Measurements from ENCODE around the gene THSD4. TPM values are rescaled to one million over a fixed set of nuclear protein-coding genes. Genes with fewer than 3 reads are reported as not detected.

Gene THSD4
- total RNA-seq, 3 donors from 2014 or later: 18.3 to 46.2 (median 27.1) TPM

- no peaks in the 10 kb centered on the region for H3K9me3 ChIP-seq
- intact Hi-C loops (cut with DNase I, micrococcal nuclease): no loop called here
- peaks cover 12% of the 10 kb centered on the region for H3K4me1 ChIP-seq (ENCODE audit: low read depth)
- TF ChIP-seq, protein P1, sequence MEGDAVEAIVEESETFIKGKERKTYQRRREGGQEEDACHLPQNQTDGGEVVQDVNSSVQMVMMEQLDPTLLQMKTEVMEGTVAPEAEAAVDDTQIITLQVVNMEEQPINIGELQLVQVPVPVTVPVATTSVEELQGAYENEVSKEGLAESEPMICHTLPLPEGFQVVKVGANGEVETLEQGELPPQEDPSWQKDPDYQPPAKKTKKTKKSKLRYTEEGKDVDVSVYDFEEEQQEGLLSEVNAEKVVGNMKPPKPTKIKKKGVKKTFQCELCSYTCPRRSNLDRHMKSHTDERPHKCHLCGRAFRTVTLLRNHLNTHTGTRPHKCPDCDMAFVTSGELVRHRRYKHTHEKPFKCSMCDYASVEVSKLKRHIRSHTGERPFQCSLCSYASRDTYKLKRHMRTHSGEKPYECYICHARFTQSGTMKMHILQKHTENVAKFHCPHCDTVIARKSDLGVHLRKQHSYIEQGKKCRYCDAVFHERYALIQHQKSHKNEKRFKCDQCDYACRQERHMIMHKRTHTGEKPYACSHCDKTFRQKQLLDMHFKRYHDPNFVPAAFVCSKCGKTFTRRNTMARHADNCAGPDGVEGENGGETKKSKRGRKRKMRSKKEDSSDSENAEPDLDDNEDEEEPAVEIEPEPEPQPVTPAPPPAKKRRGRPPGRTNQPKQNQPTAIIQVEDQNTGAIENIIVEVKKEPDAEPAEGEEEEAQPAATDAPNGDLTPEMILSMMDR (IDR thresholded peaks at IDR 0.05): no peak
- no peaks in the 10 kb centered on the region for H3K36me3 ChIP-seq (ENCODE audit: low read depth)
- peak in 1 of 3 donors; percentile 15 for DNase-seq
- no peak overlapping the region for H3K4me3 ChIP-seq
- peak; percentile 75 for ATAC-seq
Measured at GRCh38 chr15:71679793-71680353, 564.6 kb downstream of the THSD4 start.

DNA sequence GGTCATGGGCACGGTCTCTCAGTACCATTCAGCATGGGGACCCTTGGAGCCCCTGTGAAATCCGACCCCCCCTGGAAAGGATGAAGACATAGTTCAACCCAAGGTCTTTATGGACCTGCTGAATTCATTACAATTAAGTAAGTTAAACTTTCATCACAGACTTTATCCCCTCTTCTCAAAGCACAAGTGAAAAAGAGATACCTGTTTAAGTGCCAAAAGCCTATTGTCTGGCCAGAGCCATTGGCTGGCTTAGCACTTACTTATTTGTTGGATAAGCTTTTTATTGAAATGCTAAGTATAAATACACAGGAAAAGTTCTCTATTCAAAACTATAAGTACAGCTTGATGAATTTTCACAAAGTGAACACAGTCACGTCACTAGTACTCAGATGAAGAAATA, 566.7 kb downstream of the THSD4 start:
- ATAC-seq: no peak

DNA sequence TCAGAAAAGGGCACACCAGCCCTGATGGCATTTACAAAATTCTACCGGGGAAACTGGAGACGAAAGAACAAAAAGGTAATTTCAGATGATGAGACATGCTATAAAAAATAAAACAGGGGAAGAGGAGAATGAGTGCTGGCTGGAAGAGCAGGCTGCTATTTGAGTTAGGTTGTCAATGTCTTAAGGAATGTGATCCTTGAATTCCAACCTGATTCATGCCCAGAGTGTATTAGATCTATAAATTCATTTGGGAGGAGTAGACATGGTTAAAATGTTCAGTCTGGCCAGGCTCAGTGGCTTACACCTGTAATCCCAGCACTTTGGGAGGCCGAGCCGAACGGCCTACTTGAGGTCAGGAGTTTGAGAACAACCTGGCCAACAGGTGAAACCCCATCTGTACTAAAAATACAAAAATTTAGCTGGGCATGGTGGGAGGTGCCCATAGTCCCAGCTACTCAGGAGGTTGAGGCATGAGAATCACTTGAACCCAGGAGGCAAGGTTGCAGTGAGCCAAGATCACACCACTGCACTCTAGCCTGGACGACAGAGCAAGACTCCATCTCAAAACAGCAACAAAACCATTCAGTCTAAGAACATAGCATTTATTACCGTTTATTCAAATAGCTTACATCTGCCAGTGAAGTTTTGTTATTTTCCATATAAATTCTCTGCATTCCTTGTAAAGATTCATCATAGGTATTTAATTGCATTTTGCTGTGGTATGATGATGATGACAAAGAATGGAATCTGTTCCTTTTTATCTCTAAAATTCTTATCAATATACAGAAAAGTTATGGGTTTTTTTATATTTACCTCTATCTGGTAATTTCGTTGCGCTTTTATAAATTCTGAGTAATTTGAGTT, 568.4 kb downstream of the THSD4 start:
- ATAC-seq: no peak
- peaks cover 9% of the 10 kb centered on the region for H3K4me1 ChIP-seq (ENCODE audit: low read depth)
- H3K36me3 ChIP-seq (ENCODE audit: low read depth): no peaks in the 10 kb centered on the region
- H3K9me3 ChIP-seq: no peaks in the 10 kb centered on the region
- DNase-seq: no peak
- H3K4me3 ChIP-seq: no peak overlapping the region
- TF ChIP-seq, protein P1 (IDR thresholded peaks at IDR 0.05): no peak
- intact Hi-C loops (cut with DNase I, micrococcal nuclease): no loop called here

More for the DNA sequence above, 566.7 kb downstream of the THSD4 start:
- TF ChIP-seq, protein P1 (IDR thresholded peaks at IDR 0.05): no peak
- no peaks in the 10 kb centered on the region for H3K9me3 ChIP-seq
- DNase-seq: no peak
- H3K36me3 ChIP-seq (ENCODE audit: low read depth): no peaks in the 10 kb centered on the region
- intact Hi-C loops (cut with DNase I, micrococcal nuclease): no loop called here
- peaks cover 9% of the 10 kb centered on the region for H3K4me1 ChIP-seq (ENCODE audit: low read depth)
- no peak overlapping the region for H3K4me3 ChIP-seq

- intact Hi-C loops (cut with DNase I, micrococcal nuclease): no loop called here
- peaks cover 3% of the 10 kb centered on the region for H3K4me1 ChIP-seq (ENCODE audit: low read depth)
- no peak for ATAC-seq
- no peaks in the 10 kb centered on the region for H3K36me3 ChIP-seq (ENCODE audit: low read depth)
- no peak for DNase-seq
- no peaks in the 10 kb centered on the region for H3K9me3 ChIP-seq
- TF ChIP-seq, protein P1 (IDR thresholded peaks at IDR 0.05): no peak
- H3K4me3 ChIP-seq: no peak overlapping the region
Measured at GRCh38 chr15:71685420-71685993, 570.2 kb downstream of the THSD4 start.

GRCh38 chr15:71686221-71687050, 571.2 kb downstream of the THSD4 start:
- DNase-seq (no peak), ATAC-seq (no peak)
- H3K4me3 ChIP-seq: no peak overlapping the region
- TF ChIP-seq, protein P1 (IDR thresholded peaks at IDR 0.05): no peak
- peaks cover 1% of the 10 kb centered on the region for H3K4me1 ChIP-seq (ENCODE audit: low read depth)
- H3K36me3 ChIP-seq (ENCODE audit: low read depth): no peaks in the 10 kb centered on the region
- intact Hi-C loops (cut with DNase I, micrococcal nuclease): no loop called here
- H3K9me3 ChIP-seq: no peaks in the 10 kb centered on the region

All from mucosa of descending colon (tissue), 3 donors.